Neural cell (in vitro differentiated cells): ENCODE results near the gene DNA2.

Source experiments
- CTCF ChIP-seq: fragments of 450-650 bp; IDR thresholded peaks from 2 replicates; pipeline ENCODE4 v1.5.1; 2014; ENCODE audit warnings: antibody characterized with exemption, mild to moderate bottlenecking, moderate library complexity; ENCODE audit not compliant: poor library complexity, severe bottlenecking
- POLR2AphosphoS5 ChIP-seq: IDR thresholded peaks from 2 replicates; pipeline ENCODE4 v1.6.1; 2012
- SMC3 ChIP-seq: fragments of 450-650 bp; conservative IDR thresholded peaks from 2 replicates; pipeline ENCODE4 v1.6.1; 2014; ENCODE audit warnings: antibody characterized with exemption, mild to moderate bottlenecking, moderate library complexity; ENCODE audit not compliant: poor library complexity

- TF ChIP-seq CTCF = no peak
- TF ChIP-seq SMC3 = no peak
- TF ChIP-seq POLR2AphosphoS5 = no peak
Observed at GRCh38 chr10:68371604-68372003, 100.2 kb downstream of the DNA2 start.
